H1 (cell line): ENCODE results near the gene C12orf75. TPM values are rescaled to one million over a fixed set of nuclear protein-coding genes. Genes with fewer than 3 reads are reported as not detected.

Experiments
- FOSL1 ChIP-seq: IDR thresholded peaks from 2 replicates; pipeline ENCODE4 v1.6.1; 2011; ENCODE audit warnings: mild to moderate bottlenecking, low read depth, low read length, moderate library complexity; ENCODE audit not compliant: insufficient read depth
- SIX5 ChIP-seq: IDR thresholded peaks from 2 replicates; pipeline ENCODE4 v1.6.1; 2011; ENCODE audit warnings: mild to moderate bottlenecking, low read depth, low read length
- polyA plus RNA-seq, 7 experiments: library from polyadenylated mRNA; depleted of rRNA in 3 of 7; stranded (reverse) in 5 of 7; unstranded in 2 of 7; fragments of >200 nt in 5 of 7; fragments of 200-250 nt in 2 of 7; gene quantifications; 1 replicate in 5 of 7; 2 replicates in 1 of 7; 4 replicates in 1 of 7; pipeline versions ENCODE4 v1.2.1 to v1.2.3, GENCODE V29; 2011 to 2013; ENCODE audit warnings: missing spikeins in 2 of 7, mixed read lengths in 2 of 7
- total RNA-seq: library from RNA; stranded (reverse); fragmentation: NEBNext Ultra II Directional; extraction: Animal tissue kit (Norgen Biotek cat#: 25700); gene quantifications from 2 replicates; pipeline ENCODE4 v1.2.1, GENCODE V29; 2021
- TF ChIP-seq, protein P1 (sequence below): fragments of 300-600 bp; sonication (generic); IDR thresholded peaks from 2 replicates; pipeline ENCODE4 v1.7.1; 2012; ENCODE audit warnings: low read length, moderate library complexity, mild to moderate bottlenecking, inconsistent platforms; ENCODE audit not compliant: insufficient replicate concordance

The C12orf75 gene
- total and polyA plus RNA-seq, 2 of the 8 experiments (the other 6 are each of a cell fraction or from before 2014, with no cell fraction given): 26.4 to 41.2 TPM

DNA sequence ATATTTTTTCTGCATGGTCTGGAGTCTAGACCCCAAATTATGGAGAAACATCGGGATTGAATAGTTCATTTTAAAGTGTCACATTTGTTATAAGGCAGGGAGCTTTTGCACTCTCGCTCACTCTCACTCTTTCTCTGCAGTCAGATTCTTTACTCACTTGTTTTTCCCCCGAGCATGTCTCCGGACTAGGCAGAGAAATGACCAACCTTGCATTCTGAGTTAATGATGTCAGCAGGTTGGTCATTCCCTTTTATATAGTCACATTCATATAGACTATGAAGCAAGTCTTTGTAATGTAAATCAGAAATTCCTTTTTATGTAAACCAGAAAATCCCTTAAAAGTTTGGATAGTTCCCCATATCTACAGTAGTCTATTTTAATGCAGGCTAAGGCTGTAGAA is 4.1 kb downstream of the C12orf75 start (continued):
- no peak for TF ChIP-seq FOSL1
- TF ChIP-seq, protein P1, sequence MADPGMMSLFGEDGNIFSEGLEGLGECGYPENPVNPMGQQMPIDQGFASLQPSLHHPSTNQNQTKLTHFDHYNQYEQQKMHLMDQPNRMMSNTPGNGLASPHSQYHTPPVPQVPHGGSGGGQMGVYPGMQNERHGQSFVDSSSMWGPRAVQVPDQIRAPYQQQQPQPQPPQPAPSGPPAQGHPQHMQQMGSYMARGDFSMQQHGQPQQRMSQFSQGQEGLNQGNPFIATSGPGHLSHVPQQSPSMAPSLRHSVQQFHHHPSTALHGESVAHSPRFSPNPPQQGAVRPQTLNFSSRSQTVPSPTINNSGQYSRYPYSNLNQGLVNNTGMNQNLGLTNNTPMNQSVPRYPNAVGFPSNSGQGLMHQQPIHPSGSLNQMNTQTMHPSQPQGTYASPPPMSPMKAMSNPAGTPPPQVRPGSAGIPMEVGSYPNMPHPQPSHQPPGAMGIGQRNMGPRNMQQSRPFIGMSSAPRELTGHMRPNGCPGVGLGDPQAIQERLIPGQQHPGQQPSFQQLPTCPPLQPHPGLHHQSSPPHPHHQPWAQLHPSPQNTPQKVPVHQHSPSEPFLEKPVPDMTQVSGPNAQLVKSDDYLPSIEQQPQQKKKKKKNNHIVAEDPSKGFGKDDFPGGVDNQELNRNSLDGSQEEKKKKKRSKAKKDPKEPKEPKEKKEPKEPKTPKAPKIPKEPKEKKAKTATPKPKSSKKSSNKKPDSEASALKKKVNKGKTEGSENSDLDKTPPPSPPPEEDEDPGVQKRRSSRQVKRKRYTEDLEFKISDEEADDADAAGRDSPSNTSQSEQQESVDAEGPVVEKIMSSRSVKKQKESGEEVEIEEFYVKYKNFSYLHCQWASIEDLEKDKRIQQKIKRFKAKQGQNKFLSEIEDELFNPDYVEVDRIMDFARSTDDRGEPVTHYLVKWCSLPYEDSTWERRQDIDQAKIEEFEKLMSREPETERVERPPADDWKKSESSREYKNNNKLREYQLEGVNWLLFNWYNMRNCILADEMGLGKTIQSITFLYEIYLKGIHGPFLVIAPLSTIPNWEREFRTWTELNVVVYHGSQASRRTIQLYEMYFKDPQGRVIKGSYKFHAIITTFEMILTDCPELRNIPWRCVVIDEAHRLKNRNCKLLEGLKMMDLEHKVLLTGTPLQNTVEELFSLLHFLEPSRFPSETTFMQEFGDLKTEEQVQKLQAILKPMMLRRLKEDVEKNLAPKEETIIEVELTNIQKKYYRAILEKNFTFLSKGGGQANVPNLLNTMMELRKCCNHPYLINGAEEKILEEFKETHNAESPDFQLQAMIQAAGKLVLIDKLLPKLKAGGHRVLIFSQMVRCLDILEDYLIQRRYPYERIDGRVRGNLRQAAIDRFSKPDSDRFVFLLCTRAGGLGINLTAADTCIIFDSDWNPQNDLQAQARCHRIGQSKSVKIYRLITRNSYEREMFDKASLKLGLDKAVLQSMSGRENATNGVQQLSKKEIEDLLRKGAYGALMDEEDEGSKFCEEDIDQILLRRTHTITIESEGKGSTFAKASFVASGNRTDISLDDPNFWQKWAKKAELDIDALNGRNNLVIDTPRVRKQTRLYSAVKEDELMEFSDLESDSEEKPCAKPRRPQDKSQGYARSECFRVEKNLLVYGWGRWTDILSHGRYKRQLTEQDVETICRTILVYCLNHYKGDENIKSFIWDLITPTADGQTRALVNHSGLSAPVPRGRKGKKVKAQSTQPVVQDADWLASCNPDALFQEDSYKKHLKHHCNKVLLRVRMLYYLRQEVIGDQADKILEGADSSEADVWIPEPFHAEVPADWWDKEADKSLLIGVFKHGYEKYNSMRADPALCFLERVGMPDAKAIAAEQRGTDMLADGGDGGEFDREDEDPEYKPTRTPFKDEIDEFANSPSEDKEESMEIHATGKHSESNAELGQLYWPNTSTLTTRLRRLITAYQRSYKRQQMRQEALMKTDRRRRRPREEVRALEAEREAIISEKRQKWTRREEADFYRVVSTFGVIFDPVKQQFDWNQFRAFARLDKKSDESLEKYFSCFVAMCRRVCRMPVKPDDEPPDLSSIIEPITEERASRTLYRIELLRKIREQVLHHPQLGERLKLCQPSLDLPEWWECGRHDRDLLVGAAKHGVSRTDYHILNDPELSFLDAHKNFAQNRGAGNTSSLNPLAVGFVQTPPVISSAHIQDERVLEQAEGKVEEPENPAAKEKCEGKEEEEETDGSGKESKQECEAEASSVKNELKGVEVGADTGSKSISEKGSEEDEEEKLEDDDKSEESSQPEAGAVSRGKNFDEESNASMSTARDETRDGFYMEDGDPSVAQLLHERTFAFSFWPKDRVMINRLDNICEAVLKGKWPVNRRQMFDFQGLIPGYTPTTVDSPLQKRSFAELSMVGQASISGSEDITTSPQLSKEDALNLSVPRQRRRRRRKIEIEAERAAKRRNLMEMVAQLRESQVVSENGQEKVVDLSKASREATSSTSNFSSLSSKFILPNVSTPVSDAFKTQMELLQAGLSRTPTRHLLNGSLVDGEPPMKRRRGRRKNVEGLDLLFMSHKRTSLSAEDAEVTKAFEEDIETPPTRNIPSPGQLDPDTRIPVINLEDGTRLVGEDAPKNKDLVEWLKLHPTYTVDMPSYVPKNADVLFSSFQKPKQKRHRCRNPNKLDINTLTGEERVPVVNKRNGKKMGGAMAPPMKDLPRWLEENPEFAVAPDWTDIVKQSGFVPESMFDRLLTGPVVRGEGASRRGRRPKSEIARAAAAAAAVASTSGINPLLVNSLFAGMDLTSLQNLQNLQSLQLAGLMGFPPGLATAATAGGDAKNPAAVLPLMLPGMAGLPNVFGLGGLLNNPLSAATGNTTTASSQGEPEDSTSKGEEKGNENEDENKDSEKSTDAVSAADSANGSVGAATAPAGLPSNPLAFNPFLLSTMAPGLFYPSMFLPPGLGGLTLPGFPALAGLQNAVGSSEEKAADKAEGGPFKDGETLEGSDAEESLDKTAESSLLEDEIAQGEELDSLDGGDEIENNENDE: no peak
- TF ChIP-seq SIX5: no peak
- TF ChIP-seq, all 59 proteins: peak for 0
